Psoas muscle (tissue), 8 donors: Measurements from ENCODE around the gene TGM1. TPM values are rescaled to one million over a fixed set of nuclear protein-coding genes. Genes with fewer than 3 reads are reported as not detected.

ENCODE experiments used
- ATAC-seq, 4 donors: fragments of 200-7000 bp; cut with Tn5 transposase; one replicate each; pipeline ENCODE4 v1.9.1; 2020; ENCODE audit warnings: moderate library complexity in 3 of 4, mild to moderate bottlenecking in 2 of 4
- DNase-seq, 2 donors: peaks; one replicate each; pipeline ENCODE4 v3.0.0-alpha.2; 2020
- H3K27ac ChIP-seq: fragments of 200-600 bp; one replicate; pipeline ENCODE4 v1.8.0; 2022
- H3K27me3 ChIP-seq, 3 donors: fragments of 200-600 bp in 1 of 3; one replicate each; pipeline versions ENCODE4 v1.6.1 to v1.8.0; 2013 to 2022; ENCODE audit warnings: low read length in 2 of 3, mild to moderate bottlenecking in 2 of 3, moderate library complexity in 1 of 3; ENCODE audit not compliant: insufficient read depth in 3 of 3
- H3K36me3 ChIP-seq, 2 donors: fragments of 200-600 bp in 1 of 2; one replicate each; pipeline versions ENCODE4 v1.6.1 to v1.8.0; 2013 to 2022; ENCODE audit warnings: low read depth in 1 of 2, mild to moderate bottlenecking in 1 of 2, moderate library complexity in 1 of 2; ENCODE audit not compliant: insufficient read depth in 1 of 2
- H3K4me1 ChIP-seq: fragments of 200-600 bp; one replicate; pipeline ENCODE4 v1.8.0; 2022
- H3K4me3 ChIP-seq: fragments of 200-600 bp; one replicate; pipeline ENCODE4 v1.8.0; 2022; ENCODE audit warnings: mild to moderate bottlenecking
- H3K9me3 ChIP-seq: fragments of 200-600 bp; one replicate; pipeline ENCODE4 v1.8.0; 2022
- CTCF ChIP-seq: fragments of 200-600 bp; IDR thresholded peaks from one replicate; pipeline ENCODE4 v1.8.0; 2022; ENCODE audit warnings: antibody characterized with exemption
- WGBS, 3 donors: extraction: QIAGEN DNeasy Blood & Tissue Kit; methylation state at CpG; one replicate each; pipeline versions ENCODE4 v1.1.6 to v1.1.7; 2013; 5-methylcytosine and 5-hydroxymethylcytosine counted together
- intact Hi-C, 2 donors: fragments of 100-400 bp; cut with DNase I; formaldehyde crosslinking; loops; one replicate each; pipeline versions ENCODE4 v1.11.0 to v1.14.2; 2022
- polyA plus RNA-seq, 3 donors: library from polyadenylated mRNA; stranded (reverse); fragments of 200-250 nt; gene quantifications; one replicate each; pipeline ENCODE4 v1.2.3, GENCODE V29; 2013
- total RNA-seq, 4 donors: library from RNA; stranded (reverse); fragmentation: NEBNext Ultra II Directional in 2 of 4; extraction: Animal tissue kit (Norgen Biotek cat#: 25700) in 2 of 4; gene quantifications; one replicate each; pipeline versions ENCODE4 v1.2.1 to v1.2.4, GENCODE V29; 2021 to 2023
- donor health status: healthy with polysubstance abuse.
- donor health status: DM: no; HTN: no; CAD: no; lungs with moderate emphysema.
- donor health status: Bipolar disorder and iron deficiency.
- donor health status: healthy.
- donor health status: DM: yes; HTN: yes; CAD: no.
- donor health status: DM: no; HTN: no; CAD: no.
- donor health status: DM: no; HTN: no; CAD: no.
- donor health status: DM: yes; HTN: yes; CAD: no.

The TGM1 gene
- total and polyA plus RNA-seq, 7 donors = 0.17 to 1.3 (median 0.41) TPM; not detected in 1

GRCh38 chr14:24280797-24281460 lies 18.0 kb upstream of the TGM1 start:
- H3K9me3 ChIP-seq = no peaks in the 10 kb centered on the region

GRCh38 chr14:24279301-24280186 lies 16.6 kb upstream of the TGM1 start:
- ATAC-seq (peak in 1 of 4 donors; percentile 47), DNase-seq (no peak)
- TF ChIP-seq CTCF = no peak
- no peak overlapping the region for H3K4me3 ChIP-seq
- intact Hi-C loops = no loop called here
- WGBS, 3 donors = 65 to 69% (median 68%) methylated on average over 11 of the region's 11 CpGs
- no peaks in the 10 kb centered on the region for H3K36me3 ChIP-seq
- H3K27me3 ChIP-seq = no peaks in the 10 kb centered on the region
- no peaks in the 10 kb centered on the region for H3K4me1 ChIP-seq
- H3K9me3 ChIP-seq = no peaks in the 10 kb centered on the region
- no peak overlapping the region for H3K27ac ChIP-seq

More at GRCh38 chr14:24280797-24281460, 18.0 kb upstream of the TGM1 start:
- Histone ChIP-seq H3K4me3 (no peak overlapping the region), H3K36me3 (no peaks in the 10 kb centered on the region), H3K4me1 (no peaks in the 10 kb centered on the region), H3K27me3 (no peaks in the 10 kb centered on the region), H3K27ac (no peak overlapping the region)
- no peak for DNase-seq
- TF ChIP-seq CTCF = no peak
- 65 to 74% (median 68%) methylated on average over 6 of the region's 6 CpGs for WGBS, 3 donors
- intact Hi-C loops = no loop called here
- ATAC-seq = no peak

- no peak for TF ChIP-seq CTCF
- WGBS, 3 donors = 93 to 98% (median 94%) methylated on average over 5 of the region's 5 CpGs
- no peak for ATAC-seq
- H3K27me3 ChIP-seq = no peaks in the 10 kb centered on the region
- H3K36me3 ChIP-seq = no peaks in the 10 kb centered on the region
- H3K4me3 ChIP-seq = no peak overlapping the region
- no peaks in the 10 kb centered on the region for H3K4me1 ChIP-seq
- no peaks in the 10 kb centered on the region for H3K9me3 ChIP-seq
- H3K27ac ChIP-seq = no peak overlapping the region
- no peak for DNase-seq
- intact Hi-C loops = no loop called here
These were observed 15.4 kb upstream of the TGM1 start for GRCh38 chr14:24278424-24278823.

GRCh38 chr14:24277606-24278321 lies 14.8 kb upstream of the TGM1 start:
- Histone ChIP-seq H3K27ac (no peak overlapping the region), H3K36me3 (no peaks in the 10 kb centered on the region), H3K27me3 (no peaks in the 10 kb centered on the region), H3K4me3 (no peak overlapping the region), H3K4me1 (no peaks in the 10 kb centered on the region), H3K9me3 (no peaks in the 10 kb centered on the region)
- no peak for ATAC-seq
- intact Hi-C loops = no loop called here
- peak in 1 of 2 donors; percentile 52 for DNase-seq
- 82 to 89% (median 87%) methylated on average over 11 of the region's 11 CpGs for WGBS, 3 donors
- TF ChIP-seq CTCF = no peak
